ENCODE measurements around the gene HSF5.

DNA sequence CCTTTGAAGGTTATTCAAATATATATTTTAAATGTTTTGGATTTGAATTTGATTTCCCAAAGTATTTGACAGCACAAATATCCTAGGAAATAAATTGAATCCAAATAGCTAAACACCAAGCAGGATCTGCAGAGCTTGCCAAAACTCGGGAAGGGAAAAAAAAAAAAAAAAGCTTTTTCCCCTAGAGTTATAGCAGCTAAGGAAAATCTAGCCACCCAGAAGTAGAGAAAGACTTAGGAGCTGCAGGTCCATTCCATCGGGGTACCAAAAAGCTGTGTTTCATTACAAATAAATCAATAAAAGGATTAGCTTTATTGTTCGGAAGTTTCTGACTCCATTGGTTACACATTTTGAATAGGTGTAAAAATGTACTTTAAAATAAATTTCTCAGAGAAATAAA, 19.3 kb downstream of the HSF5 start:
- TF ChIP-seq GATA2 (IDR thresholded peaks at IDR 0.05; ENCODE audit: low read depth, low read length), result no peak
- no peak for TF ChIP-seq GATA3 (IDR thresholded peaks at IDR 0.05; ENCODE audit: low read depth, low read length)

Data from SH-SY5Y (cell line).